NCI-H1930 (cell line): Measurements from ENCODE around the gene COCH.
"Not testable (repeated sequence)": the region's sequence is repeated elsewhere in the genome, so short reads cannot be mapped to it uniquely, and the experiment has no call there.

Source experiments
- DNase-seq, 2 experiments: peaks; one replicate each; lab custom pipeline; 2025; lab: John Stamatoyannopoulos, UW

Gene COCH

DNA sequence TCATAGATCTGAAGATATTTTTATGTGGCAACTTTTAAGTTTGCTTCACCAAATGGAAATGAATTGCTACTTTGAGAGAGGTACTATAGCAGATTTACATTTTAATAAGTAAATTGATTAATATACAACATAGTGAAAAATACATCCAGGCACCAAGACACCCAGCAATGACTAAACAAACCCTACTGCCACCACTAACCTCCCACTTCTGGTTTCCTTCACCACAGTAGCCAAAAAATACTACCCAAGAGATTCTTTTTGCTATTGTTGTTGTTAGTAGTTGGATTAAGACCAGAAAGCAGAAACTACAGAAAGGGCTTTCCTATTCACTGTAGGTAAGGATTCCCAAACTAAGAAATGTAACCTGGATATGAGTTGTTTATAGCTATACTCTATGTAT lies 54.1 kb downstream of the COCH start:
- no peak for DNase-seq

DNA sequence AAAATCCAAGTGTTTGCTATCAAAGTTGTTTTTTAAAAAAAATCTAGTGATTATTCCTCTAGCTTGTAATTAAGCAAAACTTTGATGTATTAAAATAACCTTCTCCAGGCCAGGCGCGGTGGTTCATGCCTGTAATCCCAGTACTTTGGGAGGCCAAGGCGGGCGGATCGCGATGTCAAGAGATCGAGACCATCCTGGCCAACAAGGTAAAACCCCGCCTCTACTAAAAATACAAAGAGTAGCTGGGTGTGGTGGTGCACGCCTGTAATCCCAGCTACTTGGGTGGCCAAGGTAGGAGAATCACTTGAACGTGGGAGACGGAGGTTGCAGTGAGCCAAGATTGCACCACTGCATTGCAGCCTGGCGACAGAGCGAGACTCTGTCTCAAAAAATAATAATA lies 59.6 kb downstream of the COCH start:
- DNase-seq: not testable (repeated sequence)

DNA sequence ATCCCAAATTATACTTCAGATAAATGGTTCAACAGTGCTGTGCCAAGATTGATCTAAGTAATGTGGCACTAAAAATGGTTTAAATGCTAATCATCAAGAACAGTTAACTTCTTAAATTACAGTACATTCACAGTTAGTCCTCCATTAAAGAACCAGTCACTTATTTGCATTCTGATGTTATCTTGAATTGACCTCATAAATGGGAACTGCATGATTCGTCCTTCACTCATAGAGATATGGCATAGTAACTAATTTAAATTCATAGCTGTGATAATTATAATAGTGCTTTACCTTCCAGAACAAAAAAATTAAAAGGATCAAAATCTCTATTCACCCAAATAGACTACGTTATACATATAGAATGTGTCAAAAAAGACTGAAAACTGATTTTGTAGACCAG lies 61.1 kb downstream of the COCH start:
- DNase-seq: no peak

DNA sequence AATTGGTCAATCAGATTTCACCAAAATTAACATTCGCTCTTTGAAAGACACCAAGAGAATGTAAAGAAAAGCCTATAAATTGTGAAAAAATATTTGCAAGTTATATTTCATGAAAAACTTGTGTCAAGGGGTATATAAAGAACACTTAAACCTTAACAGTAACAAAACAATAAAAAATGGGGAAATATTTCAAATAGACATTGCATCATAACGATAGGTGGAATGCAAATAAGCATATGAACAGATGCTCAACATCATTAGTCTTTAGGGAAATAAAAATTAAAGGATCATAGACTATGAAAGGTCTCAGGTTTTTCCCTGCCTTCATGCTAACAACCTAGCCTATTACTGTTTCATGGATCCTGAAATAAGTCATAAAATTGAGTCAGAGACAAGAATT lies 64.3 kb downstream of the COCH start:
- no peak for DNase-seq
